Hematopoietic multipotent progenitor cell treated with erythropoietin and hydrocortisone succinate and interleukin-3 and kit ligand, for 17 days (in vitro differentiated cells): ENCODE results near the gene HCN1.
"Not testable (repeated sequence)": the region's sequence is repeated elsewhere in the genome, so short reads cannot be mapped to it uniquely, and the experiment has no call there.

Experiments
- DNase-seq: peaks from one replicate; pipeline ENCODE4 v3.0.0-alpha.2; 2015; ENCODE audit warnings: low spot score

Gene HCN1

GRCh38 chr5:45417285-45417998 is 278.7 kb downstream of the HCN1 start:
- no peak for DNase-seq

DNA sequence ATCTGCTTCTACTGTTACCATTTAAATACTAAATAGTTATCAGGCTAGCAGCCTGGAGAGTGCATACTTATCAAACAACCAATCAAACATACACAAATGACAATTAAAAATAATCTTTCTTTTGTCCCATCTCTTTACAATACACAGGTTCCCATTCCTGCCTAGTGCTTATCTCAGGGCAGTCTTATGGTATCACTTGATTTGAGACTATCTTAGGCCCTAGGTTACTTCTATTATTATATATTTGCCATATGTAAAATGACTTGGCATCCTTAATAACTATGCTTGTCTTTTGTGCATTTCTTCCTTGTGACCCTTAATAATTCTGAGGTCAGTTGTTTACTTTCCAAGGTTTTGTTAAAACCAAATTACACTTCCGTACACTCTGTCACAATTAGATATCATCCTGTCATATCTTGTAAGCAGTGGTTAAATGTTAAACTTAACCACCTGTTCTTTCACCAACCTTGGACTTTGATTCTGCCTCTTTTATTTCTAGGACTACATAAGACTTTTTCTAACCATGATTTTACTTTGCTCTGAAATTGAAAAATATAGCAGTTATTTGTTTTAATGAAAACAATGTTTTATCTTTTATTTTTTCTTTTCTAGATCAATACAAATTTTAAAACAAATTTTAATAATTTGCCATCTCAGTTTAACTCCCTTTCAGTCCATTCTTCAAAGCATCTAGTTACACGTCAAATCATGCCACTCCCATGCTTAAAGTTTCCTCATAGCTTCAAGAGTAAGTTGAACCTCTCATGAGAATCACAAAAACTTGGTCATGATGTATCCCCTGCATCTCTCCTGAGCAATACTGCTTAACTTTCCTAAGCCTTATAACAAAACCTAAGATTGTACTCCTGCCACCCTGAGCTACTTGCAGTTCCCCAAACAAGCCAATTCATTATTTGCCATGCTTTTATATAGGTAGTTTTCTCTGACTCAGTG is 281.3 kb downstream of the HCN1 start:
- no peak for DNase-seq

DNA sequence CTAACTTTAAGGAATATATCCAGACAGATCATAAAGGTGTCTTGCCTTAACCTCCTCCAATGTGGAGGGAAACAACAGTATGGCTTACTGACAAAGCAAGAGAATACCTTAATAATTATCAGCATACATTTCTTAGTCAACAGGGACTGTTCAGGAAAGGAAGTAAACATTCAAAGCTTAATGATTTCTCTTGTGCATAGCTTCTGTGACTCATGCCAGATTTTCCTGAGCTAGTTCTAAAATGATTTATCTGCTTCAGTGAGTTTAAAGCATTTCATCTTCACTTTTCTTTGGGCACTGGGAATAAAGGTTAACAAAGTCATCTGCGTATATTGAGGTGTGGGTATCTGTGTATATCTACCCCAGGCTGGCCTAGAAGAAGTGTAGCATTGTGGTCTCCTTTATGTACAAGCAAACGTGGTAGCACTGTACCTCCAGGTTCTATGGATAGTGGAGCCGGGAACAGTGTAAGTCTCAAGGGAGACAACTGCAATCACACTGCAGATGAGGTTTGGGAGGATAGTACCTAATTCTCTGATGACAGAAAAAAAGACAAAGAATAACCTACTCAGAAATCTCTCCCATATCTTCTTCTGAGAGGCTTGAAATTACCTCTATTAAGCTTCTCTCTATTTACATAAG is 284.1 kb downstream of the HCN1 start:
- DNase-seq, result no peak

DNA sequence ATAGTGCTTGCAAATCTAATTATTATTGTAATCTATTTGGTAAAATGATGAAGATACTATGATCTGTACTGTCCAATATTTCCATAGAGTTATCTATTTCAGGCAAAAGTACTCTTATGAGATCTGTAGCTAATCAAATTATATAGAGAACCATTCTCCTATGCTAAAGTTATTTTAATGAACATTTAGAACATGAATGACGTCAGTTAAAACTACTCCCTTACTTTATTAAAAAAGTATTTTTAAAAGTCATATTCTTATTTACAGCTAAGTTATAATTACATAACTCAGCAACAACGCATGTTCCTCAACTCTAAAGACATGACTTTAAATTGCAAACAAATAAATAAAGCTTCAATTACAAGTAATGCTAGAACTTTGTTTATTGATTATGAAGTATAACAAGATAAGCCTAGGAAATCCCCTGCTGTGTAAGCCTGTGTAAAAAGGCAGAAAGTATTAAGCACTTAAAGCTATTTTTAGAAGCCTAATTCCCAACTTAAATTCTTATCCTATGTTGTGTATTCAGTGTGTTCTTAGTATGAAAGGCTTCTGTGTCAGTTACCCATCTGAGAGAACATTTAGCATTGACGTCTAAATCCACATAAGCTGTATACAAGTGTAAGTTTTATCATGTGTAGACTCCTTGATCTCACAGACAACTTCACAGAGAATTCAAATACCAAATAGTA is 285.7 kb downstream of the HCN1 start:
- DNase-seq, result no peak

GRCh38 chr5:45408067-45408466 is 288.1 kb downstream of the HCN1 start:
- no peak for DNase-seq

GRCh38 chr5:45402804-45403455 is 293.2 kb downstream of the HCN1 start:
- DNase-seq, result no peak

DNA sequence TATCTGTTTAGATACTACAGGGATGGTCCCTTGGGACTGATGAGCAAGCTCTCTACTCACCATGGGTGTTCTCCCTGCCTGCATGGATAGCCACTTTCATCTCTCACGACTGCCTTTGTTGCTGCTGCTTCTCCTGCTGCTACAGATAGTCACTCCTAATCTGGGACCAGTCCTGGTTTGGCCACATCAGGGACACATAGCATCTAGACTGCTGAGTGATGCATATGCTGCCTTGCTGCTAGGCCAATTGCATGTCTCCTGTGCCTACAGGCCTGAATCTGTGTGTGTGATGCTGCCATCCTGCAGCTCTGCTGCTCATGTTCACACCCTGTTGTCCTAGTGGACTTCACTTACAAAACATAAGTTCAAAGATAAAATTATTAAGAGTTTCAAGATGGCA is 297.1 kb downstream of the HCN1 start:
- DNase-seq, result no peak

DNA sequence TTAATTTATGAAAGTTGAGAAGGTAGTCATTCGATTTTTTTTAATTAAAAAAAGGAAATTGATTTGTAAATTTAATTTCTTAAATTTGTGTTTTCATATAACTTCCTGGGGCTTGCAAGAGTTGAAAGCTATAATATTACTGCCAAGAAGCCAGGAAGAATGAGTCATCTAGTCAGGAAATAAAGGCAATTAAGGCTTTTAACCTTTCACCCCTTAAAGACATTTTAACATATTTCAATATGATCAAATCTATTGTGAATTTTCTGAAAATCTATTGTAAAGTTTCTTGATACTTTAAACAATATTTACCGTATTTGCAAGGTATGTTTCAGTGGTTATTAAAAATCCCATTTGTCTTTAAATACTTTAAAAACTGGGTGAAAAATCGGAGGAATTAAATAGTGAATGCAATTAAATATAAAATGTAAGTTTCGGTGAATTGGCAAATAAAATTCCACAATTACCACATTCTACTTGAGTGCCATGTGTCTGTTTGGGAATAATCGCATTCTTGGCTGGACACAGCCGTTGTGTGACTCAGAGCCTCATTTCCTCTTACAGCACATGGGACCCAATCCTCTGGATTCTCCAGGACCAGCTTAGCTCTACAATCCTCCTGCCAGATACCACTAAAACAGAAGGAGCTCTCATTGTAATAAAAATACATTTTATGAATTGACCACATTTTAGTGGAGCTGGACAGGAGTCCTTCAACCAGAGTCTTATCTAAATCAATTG is 310.7 kb downstream of the HCN1 start:
- no peak for DNase-seq

- DNase-seq, result no peak
Observed at GRCh38 chr5:45383985-45384384, 312.2 kb downstream of the HCN1 start.

GRCh38 chr5:45382583-45382982 is 313.6 kb downstream of the HCN1 start:
- DNase-seq, result no peak

- no peak for DNase-seq
Observed at GRCh38 chr5:45376417-45376816, 319.8 kb downstream of the HCN1 start.

DNA sequence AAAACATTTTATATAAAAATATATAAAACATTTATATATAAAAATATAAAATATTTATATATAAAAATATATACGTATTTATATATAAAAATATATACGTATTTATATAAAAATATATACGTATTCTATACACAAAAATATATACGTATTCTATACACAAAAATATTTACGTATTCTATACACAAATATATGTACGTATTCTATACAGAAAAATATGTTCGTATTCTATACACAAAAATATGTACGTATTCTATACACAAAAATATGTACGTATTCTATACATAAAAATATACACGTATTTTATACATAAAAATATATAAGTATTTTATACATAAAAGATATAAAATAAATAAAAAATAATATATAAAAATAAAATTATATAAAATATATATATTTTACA is 323.6 kb downstream of the HCN1 start:
- no peak for DNase-seq

GRCh38 chr5:45371423-45371822 is 324.8 kb downstream of the HCN1 start:
- DNase-seq, result not testable (repeated sequence)

GRCh38 chr5:45355189-45355992 is 340.8 kb downstream of the HCN1 start:
- DNase-seq, result no peak

- no peak for DNase-seq
Observed at GRCh38 chr5:45336464-45336863, 359.7 kb downstream of the HCN1 start.

DNA sequence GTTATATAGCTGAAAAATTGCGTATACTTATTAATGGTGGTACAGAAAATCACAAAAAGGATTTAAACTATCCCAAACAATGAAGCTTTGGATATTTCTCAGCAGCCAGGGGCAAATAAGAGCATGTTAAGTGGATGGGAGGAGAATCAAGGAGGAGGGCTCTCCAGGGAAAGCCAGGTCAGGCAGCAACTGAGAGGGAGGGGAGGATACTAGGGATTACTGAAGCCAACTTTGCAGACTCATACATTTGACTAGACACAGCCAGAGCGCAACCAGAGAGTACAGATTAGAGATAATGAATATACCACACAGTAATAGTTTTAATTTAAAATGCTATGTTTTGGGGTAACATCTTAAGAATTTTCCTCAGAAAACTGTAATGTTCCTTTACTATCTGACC is 360.2 kb downstream of the HCN1 start:
- no peak for DNase-seq

- no peak for DNase-seq
Observed at GRCh38 chr5:45335346-45335745, 360.8 kb downstream of the HCN1 start.

GRCh38 chr5:45334939-45335338 is 361.2 kb downstream of the HCN1 start:
- DNase-seq, result no peak

GRCh38 chr5:45312627-45313026 is 383.6 kb downstream of the HCN1 start:
- DNase-seq, result not testable (repeated sequence)

GRCh38 chr5:45295231-45295630 is 400.9 kb downstream of the HCN1 start:
- DNase-seq, result no peak
